Measurements from ENCODE around the gene TINAGL1.
A peak's percentile ranks its signal among the peaks of the same experiment; 100 is the strongest.

The TINAGL1 gene

GRCh38 chr1:31576201-31576669, at the start of gene TINAGL1:
TINAGL1 (plus strand) TSS chr1:31576515; CDS start chr1:31577149, 634 bp downstream.
- DNase-seq (ENCODE audit: low spot score) = peak; percentile 92

DNA sequence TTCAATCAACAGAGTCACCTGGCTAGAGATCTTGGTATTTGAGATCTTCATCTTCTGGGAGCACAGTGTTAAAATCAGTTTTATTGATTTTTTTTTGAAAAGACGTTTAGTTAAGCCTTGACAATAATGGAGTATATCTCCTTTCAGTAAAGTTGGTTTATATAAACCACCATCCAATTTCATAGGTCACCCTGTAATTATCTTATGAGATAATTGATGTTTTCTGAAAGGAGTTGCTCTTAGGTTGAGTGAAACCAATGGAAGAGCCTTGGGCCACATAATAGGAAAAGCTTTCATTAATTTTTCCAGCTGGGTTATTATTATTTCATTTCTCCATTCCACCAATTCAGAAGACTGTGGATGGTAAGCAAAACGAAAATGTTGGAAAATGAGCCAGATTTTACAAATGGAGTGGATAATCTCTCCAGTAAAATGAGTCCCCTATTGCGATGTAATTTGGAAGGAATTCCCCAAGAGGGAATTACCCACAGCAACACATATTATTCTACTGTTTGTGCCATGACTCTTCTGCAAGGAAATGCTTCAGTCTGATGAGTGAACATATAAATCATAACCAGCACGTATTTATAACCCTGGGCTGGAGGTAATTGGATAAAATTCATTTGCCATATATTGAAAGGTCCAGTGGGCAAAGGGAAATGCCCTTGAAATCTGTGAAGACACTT, 46.2 kb upstream of the TINAGL1 start:
- DNase-seq (ENCODE audit: low spot score) = peak; percentile 58

DNA sequence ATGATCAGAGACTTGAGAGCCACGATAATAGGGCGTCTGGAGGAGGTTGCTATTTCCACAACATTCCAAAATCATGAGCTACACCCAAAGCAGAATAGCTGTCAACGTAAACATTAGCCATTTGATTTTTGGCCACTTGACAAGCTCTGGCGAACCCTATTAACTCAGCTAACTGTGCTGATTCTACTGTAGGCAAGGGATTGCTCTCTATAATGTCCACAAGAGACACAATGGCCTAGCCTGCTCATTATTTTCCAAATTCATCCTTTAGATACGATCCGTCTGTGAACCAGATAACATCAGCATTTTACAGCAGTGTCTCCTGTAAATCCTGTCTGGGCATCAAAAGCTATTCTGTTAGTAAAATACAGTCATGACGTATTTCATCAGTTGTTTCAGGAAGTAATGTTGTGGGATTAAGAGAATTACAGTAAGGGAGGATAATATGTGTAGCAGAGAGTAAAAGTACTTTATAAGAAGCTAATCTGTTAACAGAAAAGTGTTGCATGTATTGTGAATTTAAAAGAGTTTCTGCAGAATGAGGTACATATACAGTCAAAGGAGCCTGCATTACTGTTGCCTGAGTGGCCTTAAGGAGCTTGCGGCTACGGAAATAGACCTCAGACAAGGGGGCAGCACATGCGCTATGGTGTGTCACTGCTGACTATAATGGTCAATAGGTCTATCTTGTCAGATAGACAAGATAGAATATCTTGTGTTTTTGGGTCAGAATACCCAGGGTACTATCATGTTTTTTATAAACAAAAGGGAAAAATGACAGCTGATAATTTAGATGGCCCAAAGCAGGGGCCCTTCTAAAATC, 44.9 kb upstream of the TINAGL1 start:
- DNase-seq (ENCODE audit: low spot score) = peak; percentile 63

GRCh38 chr1:31532173-31532572, 44.1 kb upstream of the TINAGL1 start:
- no peak for DNase-seq (ENCODE audit: low spot score)

DNA sequence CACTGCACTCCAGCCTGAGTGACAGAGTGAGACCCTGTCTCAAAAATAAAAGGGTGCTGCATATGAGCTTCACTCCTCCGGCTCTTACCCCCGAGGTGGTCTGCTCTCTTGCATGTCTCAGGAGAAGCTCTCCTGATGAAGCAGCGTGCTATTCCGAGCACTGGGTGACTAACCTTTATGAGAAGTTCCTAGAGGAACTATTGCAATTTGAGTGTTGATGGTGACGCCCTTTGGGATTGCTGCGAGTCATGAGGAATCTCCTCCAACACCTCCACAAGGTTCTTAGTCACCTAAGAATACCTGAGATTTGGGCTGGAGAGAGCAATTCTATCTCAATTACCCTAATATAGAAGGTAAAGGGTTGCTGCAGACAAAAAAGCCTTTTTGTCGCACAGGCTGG, 40.8 kb upstream of the TINAGL1 start:
- DNase-seq (ENCODE audit: low spot score) = peak; percentile 78

- no peak for DNase-seq (ENCODE audit: low spot score)
Measured at GRCh38 chr1:31539329-31539728, 37.0 kb upstream of the TINAGL1 start.

DNA sequence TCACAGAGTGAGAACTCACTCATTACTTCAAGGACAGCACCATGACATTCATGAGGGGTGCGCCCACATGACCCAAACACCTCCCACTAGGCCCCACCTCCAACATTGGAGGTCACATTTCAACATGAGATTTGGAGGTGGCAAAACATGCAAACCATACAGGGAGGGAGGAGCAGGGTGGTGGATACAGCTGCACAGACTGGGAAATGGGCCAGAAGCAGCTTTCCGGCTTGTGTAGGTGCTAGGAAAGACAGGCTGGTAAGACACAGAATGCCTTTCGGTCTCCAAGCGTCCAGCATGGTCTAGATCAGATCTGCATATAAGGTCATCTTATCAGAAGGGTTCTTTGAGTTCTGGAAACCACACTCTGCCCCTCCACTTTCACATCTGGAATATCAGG, 35.1 kb upstream of the TINAGL1 start:
- DNase-seq (ENCODE audit: low spot score) = no peak

DNA sequence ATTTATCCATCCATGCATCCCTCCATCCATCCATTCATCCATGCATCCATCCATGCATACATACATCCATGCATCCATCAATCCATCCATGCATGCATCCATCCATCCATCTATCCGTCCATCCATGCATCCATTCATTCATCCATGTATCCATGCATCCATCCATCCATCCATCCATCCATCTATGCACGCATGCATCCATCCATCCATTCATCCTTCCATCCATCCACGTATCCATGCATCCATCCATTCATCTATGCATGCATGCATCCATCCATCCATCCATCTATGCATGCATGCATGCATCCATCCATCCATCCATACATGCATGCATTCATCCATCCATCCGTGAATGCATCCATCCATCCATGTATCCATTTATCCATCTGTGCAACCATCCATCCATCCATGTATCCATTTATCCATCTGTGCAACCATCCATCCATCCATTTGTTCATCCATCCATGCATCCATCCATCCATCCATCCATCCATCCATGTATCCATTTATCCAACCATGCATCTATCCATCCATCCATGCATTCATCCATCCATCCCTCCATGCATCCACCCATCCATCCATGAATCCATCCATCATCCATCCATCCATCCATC, 30.3 kb upstream of the TINAGL1 start:
- no peak for DNase-seq (ENCODE audit: low spot score)

GRCh38 chr1:31548534-31548906, 27.8 kb upstream of the TINAGL1 start:
- DNase-seq (ENCODE audit: low spot score) = no peak

GRCh38 chr1:31548907-31549808, 27.2 kb upstream of the TINAGL1 start:
- DNase-seq (ENCODE audit: low spot score) = peak; percentile 87

DNA sequence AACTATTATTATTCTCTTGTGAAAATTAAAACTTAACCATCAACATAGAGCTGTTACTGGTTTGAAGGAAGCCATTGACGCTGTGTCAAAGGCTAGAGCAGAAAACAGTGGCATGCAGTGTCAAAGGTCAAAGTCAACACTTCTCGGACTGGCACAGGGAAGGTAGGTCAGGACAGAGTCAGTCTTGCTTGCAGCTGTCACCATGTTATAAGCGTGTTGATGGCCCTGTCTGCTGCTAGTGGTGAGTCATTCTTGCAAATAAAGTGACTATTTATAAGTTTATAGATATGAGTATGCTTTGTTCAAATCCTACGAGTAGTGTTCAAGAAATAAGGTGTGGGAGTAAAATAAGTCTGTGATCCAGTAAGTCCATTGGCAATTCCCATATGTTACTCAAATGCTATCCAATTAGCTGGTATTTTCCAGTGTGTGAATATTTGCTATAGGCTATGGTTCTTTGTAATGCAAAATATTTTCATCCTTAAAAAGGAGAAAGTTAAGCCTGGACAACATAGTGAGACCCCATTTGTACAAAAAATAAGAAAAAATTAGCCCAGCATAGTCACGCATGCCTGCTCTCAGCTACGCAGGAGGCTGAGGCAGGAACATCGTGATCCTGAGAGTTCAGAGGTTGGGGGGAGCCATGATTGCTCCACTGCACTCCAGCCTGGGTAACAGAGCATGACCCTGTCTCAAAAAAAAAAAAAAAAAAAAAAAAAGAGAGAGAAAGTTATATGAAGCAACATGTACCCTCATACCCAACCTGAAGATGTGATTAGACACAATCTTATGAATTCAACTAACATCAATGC, 26.3 kb upstream of the TINAGL1 start:
- DNase-seq (ENCODE audit: low spot score) = peak; percentile 45

- DNase-seq (ENCODE audit: low spot score) = no peak
Measured at GRCh38 chr1:31551208-31551607, 25.1 kb upstream of the TINAGL1 start.

GRCh38 chr1:31552489-31552888, 23.8 kb upstream of the TINAGL1 start:
- DNase-seq (ENCODE audit: low spot score) = no peak

DNA sequence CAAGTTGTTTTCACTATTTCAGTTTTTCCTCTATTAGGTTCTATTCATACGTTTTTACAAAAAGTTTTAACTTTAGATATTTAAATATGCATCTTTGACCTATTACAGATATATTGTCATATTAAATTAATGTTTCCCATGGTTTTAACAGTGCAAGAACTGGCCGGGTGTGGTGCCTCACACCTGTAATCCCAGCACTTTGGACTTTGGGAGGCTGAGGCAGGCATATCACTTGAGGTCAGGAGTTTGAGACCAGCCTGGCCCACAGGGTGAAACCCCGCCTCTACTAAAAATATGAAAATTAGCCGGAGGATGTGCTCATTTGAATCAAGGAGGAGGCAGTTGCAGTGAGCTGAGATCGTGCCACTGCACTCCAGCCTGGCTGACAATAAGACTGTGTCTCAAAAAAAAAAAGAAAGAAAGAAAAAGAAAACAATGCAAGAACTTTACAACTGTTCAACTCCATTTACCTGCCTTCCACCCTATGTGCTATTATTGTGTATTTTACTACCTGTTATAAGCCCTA, 19.8 kb upstream of the TINAGL1 start:
- no peak for DNase-seq (ENCODE audit: low spot score)

DNA sequence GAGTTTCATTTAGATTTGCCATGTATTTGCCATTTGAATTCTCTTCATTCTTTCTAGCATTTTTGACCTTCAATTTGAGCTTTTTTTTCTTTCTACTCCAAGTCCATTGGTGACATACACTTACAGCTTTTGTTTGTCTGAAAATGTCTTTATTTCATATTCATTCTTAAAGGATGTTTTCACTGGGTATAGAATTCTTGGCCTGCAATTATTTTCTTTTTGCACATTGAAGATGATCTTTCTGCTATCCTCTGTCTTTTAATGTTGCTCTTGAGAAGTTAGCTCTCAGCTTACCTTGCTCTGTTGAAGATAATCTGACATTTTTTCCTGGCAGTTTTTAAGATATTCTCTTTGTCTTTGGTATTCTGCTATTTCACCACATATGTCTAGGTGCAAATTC, 16.6 kb upstream of the TINAGL1 start:
- no peak for DNase-seq (ENCODE audit: low spot score)

GRCh38 chr1:31560394-31560793, 15.9 kb upstream of the TINAGL1 start:
- no peak for DNase-seq (ENCODE audit: low spot score)

GRCh38 chr1:31562707-31563360, 13.5 kb upstream of the TINAGL1 start:
- peak; percentile 91 for DNase-seq (ENCODE audit: low spot score)

GRCh38 chr1:31564606-31564989, 11.7 kb upstream of the TINAGL1 start:
- no peak for DNase-seq (ENCODE audit: low spot score)

DNA sequence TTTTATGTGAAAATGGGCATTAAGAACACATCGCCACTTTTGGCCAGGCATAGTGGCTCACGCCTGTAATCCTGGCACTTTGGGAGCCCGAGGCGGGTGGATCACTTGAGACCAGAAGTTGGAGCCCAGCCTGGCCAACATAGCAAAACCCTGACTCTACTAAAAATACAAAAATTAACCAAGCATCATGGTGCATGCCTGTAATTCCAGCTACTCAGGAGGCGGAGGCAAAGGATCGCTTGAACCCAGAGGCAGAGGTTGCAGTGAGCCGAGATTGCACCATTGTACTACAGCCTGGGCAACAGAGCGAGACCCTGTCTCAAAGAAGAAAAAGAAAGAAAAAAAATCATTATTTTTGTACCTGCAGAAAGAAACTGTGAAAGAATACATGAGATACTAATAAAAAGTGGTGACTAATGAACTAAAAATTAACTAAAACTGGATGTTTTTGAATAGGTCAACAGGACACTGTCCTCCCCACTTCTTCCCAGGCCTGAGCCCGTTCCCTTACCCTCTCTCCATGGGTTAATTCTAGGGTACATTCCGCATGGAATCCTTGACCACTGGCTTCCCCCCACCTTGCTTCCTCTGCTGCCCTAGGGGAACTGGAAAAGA, 8.3 kb upstream of the TINAGL1 start:
- peak; percentile 62 for DNase-seq (ENCODE audit: low spot score)

Data from kidney tubule cell (primary cell).